OCI-LY7 (cell line): ENCODE results near the gene MICAL3. TPM values are rescaled to one million over a fixed set of nuclear protein-coding genes. Genes with fewer than 3 reads are reported as not detected.

Source experiments
- BruUV-seq: library from RNA; stranded (reverse); fragments of 400-500 nt; replicated peaks from 2 replicates; lab custom pipeline; 2021; lab: Mats Ljungman, UMichigan
- CTCF ChIA-PET: fragments of 300-600 bp; sonication (Branson Sonifier 250); formaldehyde crosslinking; loops from one replicate; lab custom pipeline; 2022; ENCODE audit warnings: antibody characterized with exemption; ENCODE audit not compliant: unreplicated experiment; lab: Charles Lee
- POLR2A ChIA-PET: fragments of 300-600 bp; sonication (Branson Sonifier 250); formaldehyde crosslinking; loops from one replicate; lab custom pipeline; 2022; ENCODE audit warnings: antibody characterized with exemption; lab: Charles Lee
- DNase-seq: peaks from one replicate; pipeline ENCODE4 v3.0.0-alpha.2; 2015; ENCODE audit warnings: low spot score
- H2AFZ ChIP-seq: fragments of 200-600 bp; sonication (generic), shearing (Covaris generic); 2 replicates; pipeline ENCODE4 v1.6.1; 2014; ENCODE audit warnings: mild to moderate bottlenecking, antibody characterized with exemption, low read length, moderate library complexity
- H3K27ac ChIP-seq: fragments of 200-600 bp; sonication (generic); 2 replicates; pipeline ENCODE4 v1.5.1; 2014; ENCODE audit warnings: mixed run types, low read depth, mild to moderate bottlenecking, moderate library complexity, low read length, inconsistent platforms; ENCODE audit not compliant: poor library complexity, severe bottlenecking
- H3K36me3 ChIP-seq: fragments of 200-600 bp; sonication (generic); 2 replicates; pipeline ENCODE4 v1.6.1; 2014; ENCODE audit warnings: mild to moderate bottlenecking, antibody characterized with exemption, low read length, moderate library complexity, mixed read lengths; ENCODE audit not compliant: insufficient read depth
- H3K4me1 ChIP-seq: fragments of 200-600 bp; sonication (generic); 2 replicates; pipeline ENCODE4 v1.5.1; 2014; ENCODE audit warnings: mild to moderate bottlenecking, low read length; ENCODE audit not compliant: insufficient read depth, poor library complexity, severe bottlenecking
- H3K4me2 ChIP-seq: fragments of 200-600 bp; sonication (generic); 2 replicates; pipeline ENCODE4 v1.6.1; 2014; ENCODE audit warnings: mild to moderate bottlenecking, low read length
- H3K4me3 ChIP-seq: fragments of 200-600 bp; sonication (generic); 2 replicates; pipeline ENCODE4 v1.5.1; 2014; ENCODE audit warnings: mild to moderate bottlenecking, low read depth, low read length; ENCODE audit not compliant: poor library complexity, severe bottlenecking
- H3K79me2 ChIP-seq: fragments of 200-600 bp; sonication (generic); 2 replicates; pipeline ENCODE4 v1.6.1; 2016; ENCODE audit warnings: low read depth, mild to moderate bottlenecking, low read length, moderate library complexity, mixed read lengths; ENCODE audit not compliant: insufficient read depth
- H3K9me2 ChIP-seq: fragments of 200-600 bp; sonication (generic); 2 replicates; pipeline ENCODE4 v1.6.1; 2016; ENCODE audit warnings: mild to moderate bottlenecking, low read length, mixed read lengths; ENCODE audit not compliant: insufficient read depth
- H3K9me3 ChIP-seq: fragments of 200-600 bp; sonication (generic); 2 replicates; pipeline ENCODE4 v1.6.1; 2014; ENCODE audit warnings: mild to moderate bottlenecking, mixed run types, low read length, mixed read lengths
- H4K20me1 ChIP-seq: fragments of 200-600 bp; sonication (generic); 2 replicates; pipeline ENCODE4 v1.6.1; 2014; ENCODE audit warnings: mild to moderate bottlenecking, antibody characterized with exemption, low read length, moderate library complexity, mixed read lengths; ENCODE audit not compliant: insufficient read depth
- CTCF ChIP-seq: fragments of 200-600 bp; sonication (generic); conservative IDR thresholded peaks from 2 replicates; pipeline ENCODE4 v1.5.1; 2014; ENCODE audit warnings: mild to moderate bottlenecking, antibody characterized with exemption, low read length, moderate library complexity, mixed read lengths
- EZH2phosphoT487 ChIP-seq: fragments of 200-600 bp; sonication (generic); IDR thresholded peaks from 2 replicates; pipeline ENCODE4 v1.6.1; 2018; ENCODE audit warnings: low read depth, borderline replicate concordance, mild to moderate bottlenecking, mixed run types, antibody characterized with exemption, low read length, moderate library complexity, mixed read lengths
- intact Hi-C: fragments of 100-400 bp; cut with micrococcal nuclease; formaldehyde crosslinking; loops from one replicate; pipeline ENCODE4 v1.10.0; 2022; ENCODE audit not compliant: unreplicated experiment
- total RNA-seq, 2 experiments: library from RNA; depleted of rRNA in 1 of 2; stranded (reverse); fragments of >200 nt in 1 of 2; shearing (Covaris generic) in 1 of 2; gene quantifications; 2 replicates each; pipeline ENCODE4 v1.2.3, GENCODE V29; 2014 to 2022

Gene MICAL3
- total RNA-seq, 2 experiments from 2014 or later = 80.9 to 210 TPM

- Histone ChIP-seq H2AFZ (no peak overlapping the region), H3K27ac (no peak overlapping the region), H4K20me1 (no peaks in the 10 kb centered on the region), H3K4me2 (no peak overlapping the region), H3K9me2 (no peaks in the 10 kb centered on the region), H3K4me1 (peaks cover 6% of the 10 kb centered on the region), H3K79me2 (no peaks in the 10 kb centered on the region), H3K36me3 (no peaks in the 10 kb centered on the region), H3K4me3 (no peak overlapping the region), H3K9me3 (no peaks in the 10 kb centered on the region)
- intact Hi-C loops = no loop called here
- ChIA-PET POLR2A (interaction anchor here (0.6 to 1.2 kb wide), 3 partner anchors 15 to 686 kb away, joined by 3 to 5 read pairs (median 3); no protein-coding TSS in a partner anchor), CTCF (no interaction called here)
- no peak for DNase-seq
- no peak for TF ChIP-seq CTCF
- TF ChIP-seq EZH2phosphoT487 = no peak
- no TSS peak for BruUV-seq
These were observed 25.7 kb upstream of the MICAL3 start for GRCh38 chr22:18050065-18050464.

- BruUV-seq = no TSS peak
- Histone ChIP-seq H4K20me1 (no peaks in the 10 kb centered on the region), H3K9me2 (no peaks in the 10 kb centered on the region), H3K9me3 (no peaks in the 10 kb centered on the region), H3K27ac (no peak overlapping the region), H3K4me3 (no peak overlapping the region), H3K79me2 (no peaks in the 10 kb centered on the region), H2AFZ (no peak overlapping the region), H3K4me1 (peaks cover 8% of the 10 kb centered on the region), H3K4me2 (no peak overlapping the region), H3K36me3 (no peaks in the 10 kb centered on the region)
- intact Hi-C loops = no loop called here
- no peak for DNase-seq
- POLR2A ChIA-PET = interaction anchor here (0.6 to 1.5 kb wide), 5 partner anchors 9 to 1549 kb away, joined by 3 to 6 read pairs (median 3); no protein-coding TSS in a partner anchor
- CTCF ChIA-PET = no interaction called here
- TF ChIP-seq CTCF = no peak
- no peak for TF ChIP-seq EZH2phosphoT487
These were observed 24.1 kb upstream of the MICAL3 start for GRCh38 chr22:18048441-18048898.

GRCh38 chr22:18048041-18048440 is 23.7 kb upstream of the MICAL3 start:
- CTCF ChIA-PET = no interaction called here
- TF ChIP-seq EZH2phosphoT487 (no peak), CTCF (no peak)
- POLR2A ChIA-PET = interaction anchor here (0.6 to 1.5 kb wide), 4 partner anchors 9 to 1549 kb away, joined by 3 to 6 read pairs (median 4); no protein-coding TSS in a partner anchor
- no peaks in the 10 kb centered on the region for H3K36me3 ChIP-seq
- no TSS peak for BruUV-seq
- H4K20me1 ChIP-seq = no peaks in the 10 kb centered on the region
- peaks cover 8% of the 10 kb centered on the region for H3K4me1 ChIP-seq
- no peak overlapping the region for H3K4me3 ChIP-seq
- no peaks in the 10 kb centered on the region for H3K9me3 ChIP-seq
- no peak overlapping the region for H3K4me2 ChIP-seq
- intact Hi-C loops = no loop called here
- no peak overlapping the region for H3K27ac ChIP-seq
- H3K9me2 ChIP-seq = no peaks in the 10 kb centered on the region
- no peak overlapping the region for H2AFZ ChIP-seq
- no peak for DNase-seq
- no peaks in the 10 kb centered on the region for H3K79me2 ChIP-seq
